T-cell (primary cell): ENCODE data around the gene ANKRD52. TPM values are rescaled to one million over a fixed set of nuclear protein-coding genes. Genes with fewer than 3 reads are reported as not detected.
"Not testable (repeated sequence)": the region's sequence is repeated elsewhere in the genome, so short reads cannot be mapped to it uniquely, and the experiment has no call there.

ENCODE experiments used
- ATAC-seq, 4 experiments: fragments of 200-7000 bp in 3 of 4; fragments of 150-1000 bp in 1 of 4; cut with Tn5 transposase; replicated peaks in 1 of 4; 1 replicate in 3 of 4; 2 replicates in 1 of 4; pipeline ENCODE4 v1.10.0; 2021; ENCODE audit warnings: moderate library complexity in 3 of 4, mild to moderate bottlenecking in 2 of 4, moderate number of reproducible peaks in 1 of 4
- CTCF ChIA-PET, 2 donors: fragments of 300-600 bp; sonication (Branson Sonifier 250); formaldehyde crosslinking; loops; one replicate each; lab custom pipeline; 2022; ENCODE audit warnings: antibody characterized with exemption in 2 of 2; lab: Charles Lee
- POLR2A ChIA-PET, 2 donors: fragments of 300-600 bp; sonication (Branson Sonifier 250); formaldehyde crosslinking; loops; one replicate each; lab custom pipeline; 2022; ENCODE audit warnings: antibody characterized with exemption in 2 of 2; lab: Charles Lee
- DNase-seq, 35 experiments: peaks; one replicate each; pipeline versions ENCODE4 v3.0.0 to v3.0.0-alpha.2; 2013 to 2023
- H3K27ac ChIP-seq: one replicate; pipeline ENCODE4 v1.5.1; 2013; ENCODE audit warnings: low read length
- H3K27me3 ChIP-seq, 2 experiments: replicated peaks in 1 of 2; 1 replicate in 1 of 2; 2 replicates in 1 of 2; pipeline versions ENCODE4 v1.6.1 to v1.7.0; 2013; ENCODE audit warnings: low read length in 1 of 2, mixed read lengths in 1 of 2; ENCODE audit not compliant: control insufficient read depth in 2 of 2, insufficient read depth in 2 of 2; ENCODE audit errors: extremely low read depth in 1 of 2
- H3K36me3 ChIP-seq, 2 donors: 1 replicate in 1 of 2; 2 replicates in 1 of 2; pipeline versions ENCODE4 v1.6.1 to v1.7.0; 2013; ENCODE audit warnings: low read length in 1 of 2; ENCODE audit not compliant: control insufficient read depth in 2 of 2, insufficient read depth in 1 of 2; ENCODE audit errors: extremely low read depth in 1 of 2
- H3K4me1 ChIP-seq, 2 experiments: 1 replicate in 1 of 2; 2 replicates in 1 of 2; pipeline versions ENCODE4 v1.6.1 to v1.7.0; 2013; ENCODE audit warnings: low read length in 2 of 2, mixed read lengths in 1 of 2; ENCODE audit not compliant: insufficient read depth in 2 of 2, control insufficient read depth in 1 of 2; ENCODE audit errors: extremely low read depth in 1 of 2
- H3K4me3 ChIP-seq, 2 donors: 1 replicate in 1 of 2; 2 replicates in 1 of 2; pipeline versions ENCODE4 v1.5.1 to v1.7.0; 2013; ENCODE audit warnings: mild to moderate bottlenecking in 2 of 2, low read length in 1 of 2, moderate library complexity in 1 of 2; ENCODE audit not compliant: control insufficient read depth in 1 of 2; ENCODE audit errors: extremely low read depth in 1 of 2
- H3K9me3 ChIP-seq: 2 replicates; pipeline ENCODE4 v1.7.0; 2013
- H3K27ac Mint-ChIP-seq, 2 donors: one replicate each; pipeline ENCODE4 v1.8.0; 2020 to 2021; ENCODE audit warnings: mild to moderate bottlenecking in 2 of 2, mixed read lengths in 2 of 2
- H3K27me3 Mint-ChIP-seq, 2 donors: one replicate each; pipeline ENCODE4 v1.8.0; 2021 to 2022; ENCODE audit warnings: mixed read lengths in 2 of 2
- H3K36me3 Mint-ChIP-seq: one replicate; pipeline ENCODE4 v1.8.0; 2021; ENCODE audit warnings: mixed read lengths
- H3K4me1 Mint-ChIP-seq, 3 donors: one replicate each; pipeline ENCODE4 v1.8.0; 2020 to 2022; ENCODE audit warnings: mixed read lengths in 3 of 3, mild to moderate bottlenecking in 1 of 3
- H3K4me3 Mint-ChIP-seq, 3 donors: one replicate each; pipeline ENCODE4 v1.8.0; 2020 to 2022; ENCODE audit warnings: mild to moderate bottlenecking in 3 of 3, mixed read lengths in 3 of 3, moderate library complexity in 3 of 3
- H3K9me3 Mint-ChIP-seq, 3 donors: one replicate each; pipeline ENCODE4 v1.8.0; 2020 to 2022; ENCODE audit warnings: mixed read lengths in 3 of 3
- WGBS: methylation state at CpG from one replicate; pipeline ENCODE4 v1.1.5; 2013; ENCODE audit warnings: missing lambda C conversion rate; ENCODE audit not compliant: insufficient coverage; 5-methylcytosine and 5-hydroxymethylcytosine counted together
- total RNA-seq, 35 experiments: library from RNA in 6 of 35; stranded (reverse) in 6 of 35; fragments of 120-200 nt in 1 of 35; gene quantifications; one replicate each; pipeline versions ENCODE4 v1.2.1 to v1.2.4 and lab custom pipeline; 2013 to 2026

Gene ANKRD52
- total RNA-seq, 5 donors from 2014 or later (not counting 1 experiment from before 2014, with no cell fraction given), result 35.8 to 51.0 (median 43.1) TPM

- H3K9me3 Mint-ChIP-seq, result no peaks in the 10 kb centered on the region
- Histone ChIP-seq H3K36me3 (peaks cover 5 to 26% of the 10 kb centered on the region in 2 donors), H3K4me1 (peaks cover 10 to 45% of the 10 kb centered on the region in 2 experiments), H3K27me3 (no peaks in the 10 kb centered on the region), H3K9me3 (no peaks in the 10 kb centered on the region), H3K27ac (no peak overlapping the region), H3K4me3 (no peak overlapping the region)
- POLR2A ChIA-PET, result interaction anchor here in 1 of 2 donors (0.6 kb wide), 1 partner anchor 376 kb away, joined by 4 read pairs; no protein-coding TSS in a partner anchor
- H3K36me3 Mint-ChIP-seq, result peaks cover 30% of the 10 kb centered on the region
- 100% methylated on average over 5 of the region's 5 CpGs for WGBS
- DNase-seq (no peak), ATAC-seq (no peak)
- CTCF ChIA-PET, result interaction anchor here in 1 of 2 donors (0.6 kb wide), 2 partner anchors 44 to 59 kb away, joined by 4 to 7 read pairs; no protein-coding TSS in a partner anchor
- no peak overlapping the region for H3K27ac Mint-ChIP-seq
- H3K27me3 Mint-ChIP-seq, result no peaks in the 10 kb centered on the region
- no peak overlapping the region for H3K4me3 Mint-ChIP-seq
- peaks cover 48 to 62% (median 59%) of the 10 kb centered on the region in 3 donors for H3K4me1 Mint-ChIP-seq
These were observed 35.6 kb upstream of the ANKRD52 start for GRCh38 chr12:56293795-56294194.

- Mint-ChIP-seq H3K36me3 (peaks cover 26% of the 10 kb centered on the region), H3K27me3 (no peaks in the 10 kb centered on the region), H3K9me3 (no peaks in the 10 kb centered on the region), H3K4me3 (no peak overlapping the region), H3K27ac (peak overlapping the region in 1 of 2 donors; percentile 23), H3K4me1 (peaks cover 20 to 37% (median 34%) of the 10 kb centered on the region in 3 donors)
- Histone ChIP-seq H3K27me3 (no peaks in the 10 kb centered on the region), H3K27ac (no peak overlapping the region), H3K36me3 (peaks cover 2 to 46% of the 10 kb centered on the region in 2 donors), H3K4me1 (peaks cover 2 to 20% of the 10 kb centered on the region in 2 experiments), H3K9me3 (no peaks in the 10 kb centered on the region), H3K4me3 (no peak overlapping the region)
- CTCF ChIA-PET, result interaction anchor here (0.5 to 0.7 kb wide), 3 partner anchors 10 to 462 kb away, joined by 3 to 4 read pairs (median 4); no protein-coding TSS in a partner anchor
- POLR2A ChIA-PET, result interaction anchor here in 1 of 2 donors (0.6 kb wide), 1 partner anchor 156 kb away, joined by 3 read pairs; no protein-coding TSS in a partner anchor
- ATAC-seq, result no peak
- no peak for DNase-seq
- WGBS, result no CpG with 5 or more reads among the region's 3 CpGs
These were observed 30.7 kb upstream of the ANKRD52 start for GRCh38 chr12:56288705-56289387.

GRCh38 chr12:56286044-56286830 lies 28.1 kb upstream of the ANKRD52 start:
- no peaks in the 10 kb centered on the region for H3K27me3 ChIP-seq
- Mint-ChIP-seq H3K36me3 (peaks cover 41% of the 10 kb centered on the region), H3K4me3 (no peak overlapping the region)

GRCh38 chr12:56284263-56284662 lies 26.1 kb upstream of the ANKRD52 start:
- H3K9me3 Mint-ChIP-seq, H3K27ac Mint-ChIP-seq, H3K27ac ChIP-seq, H3K4me1 ChIP-seq, H3K4me3 ChIP-seq, ATAC-seq, H3K4me3 Mint-ChIP-seq, H3K9me3 ChIP-seq, H3K27me3 ChIP-seq, DNase-seq, H3K27me3 Mint-ChIP-seq: not testable (repeated sequence)
- ChIA-PET CTCF (interaction anchor here in 1 of 2 donors (0.7 kb wide), 3 partner anchors 17 to 94 kb away, joined by 3 to 5 read pairs (median 3); no protein-coding TSS in a partner anchor), POLR2A (interaction anchor here in 1 of 2 donors (0.7 kb wide), 1 partner anchor 17 kb away, joined by 4 read pairs; the partner anchor contains the start of gene COQ10A)
- H3K36me3 Mint-ChIP-seq, result peaks cover 41% of the 10 kb centered on the region
- H3K4me1 Mint-ChIP-seq, result peaks cover 0 to 13% (median 9%) of the 10 kb centered on the region in 3 donors
- WGBS, result 83% methylated on average over 1 of the region's 5 CpGs
- H3K36me3 ChIP-seq, result peaks cover 15 to 59% of the 10 kb centered on the region in 2 donors

More at GRCh38 chr12:56286044-56286830, 28.1 kb upstream of the ANKRD52 start:
- Histone ChIP-seq H3K27ac (no peak overlapping the region), H3K4me3 (no peak overlapping the region), H3K36me3 (peaks cover 17 to 61% of the 10 kb centered on the region in 2 donors), H3K4me1 (peaks cover 2 to 9% of the 10 kb centered on the region in 2 experiments), H3K9me3 (no peaks in the 10 kb centered on the region)
- ATAC-seq, result no peak
- Mint-ChIP-seq H3K27ac (peak overlapping the region in 1 of 2 donors; percentile 34), H3K4me1 (peaks cover 7 to 23% (median 19%) of the 10 kb centered on the region in 3 donors), H3K27me3 (no peaks in the 10 kb centered on the region), H3K9me3 (no peaks in the 10 kb centered on the region)
- CTCF ChIA-PET, result interaction anchor here in 1 of 2 donors (0.6 to 1.3 kb wide), 3 partner anchors 178 to 235 kb away, joined by 3 to 5 read pairs (median 5); no protein-coding TSS in a partner anchor
- 100% methylated on average over 2 of the region's 4 CpGs for WGBS
- no peak for DNase-seq
- POLR2A ChIA-PET, result no interaction called here

GRCh38 chr12:56282579-56282978 lies 24.4 kb upstream of the ANKRD52 start:
- ChIA-PET POLR2A (interaction anchor here in 1 of 2 donors (0.5 kb wide), 1 partner anchor 425 kb away, joined by 3 read pairs; no protein-coding TSS in a partner anchor), CTCF (no interaction called here)
- Mint-ChIP-seq H3K27ac (no peak overlapping the region), H3K27me3 (no peaks in the 10 kb centered on the region), H3K4me1 (peaks cover 0 to 6% (median 4%) of the 10 kb centered on the region in 3 donors), H3K4me3 (no peak overlapping the region), H3K36me3 (peaks cover 46% of the 10 kb centered on the region), H3K9me3 (no peaks in the 10 kb centered on the region)
- H3K9me3 ChIP-seq, result no peaks in the 10 kb centered on the region
- no peaks in the 10 kb centered on the region for H3K27me3 ChIP-seq
- no peak for DNase-seq
- H3K4me3 ChIP-seq, result no peak overlapping the region
- no peak overlapping the region for H3K27ac ChIP-seq
- WGBS, result no CpG with 5 or more reads among the region's 2 CpGs
- peaks cover 15 to 72% of the 10 kb centered on the region in 2 donors for H3K36me3 ChIP-seq
- no peak for ATAC-seq
- H3K4me1 ChIP-seq, result no peaks in the 10 kb centered on the region

- peaks cover 46% of the 10 kb centered on the region for H3K36me3 Mint-ChIP-seq
- H3K4me1 Mint-ChIP-seq, result peaks cover 0 to 6% (median 4%) of the 10 kb centered on the region in 3 donors
- no peak overlapping the region for H3K4me3 ChIP-seq
- H3K4me3 Mint-ChIP-seq, result no peak overlapping the region
- 88% methylated on average over 3 of the region's 6 CpGs for WGBS
- ChIA-PET POLR2A (no interaction called here), CTCF (no interaction called here)
- no peaks in the 10 kb centered on the region for H3K27me3 ChIP-seq
- H3K27me3 Mint-ChIP-seq, result no peaks in the 10 kb centered on the region
- H3K4me1 ChIP-seq, result no peaks in the 10 kb centered on the region
- H3K36me3 ChIP-seq, result peaks cover 15 to 72% of the 10 kb centered on the region in 2 donors
- no peak for DNase-seq
- ATAC-seq, result no peak
- no peaks in the 10 kb centered on the region for H3K9me3 ChIP-seq
- H3K9me3 Mint-ChIP-seq, result no peaks in the 10 kb centered on the region
- no peak overlapping the region for H3K27ac Mint-ChIP-seq
- H3K27ac ChIP-seq, result no peak overlapping the region
These were observed 23.8 kb upstream of the ANKRD52 start for GRCh38 chr12:56282030-56282429.
